ENCODE measurements around the gene IL10. TPM values are rescaled to one million over a fixed set of nuclear protein-coding genes. Genes with fewer than 3 reads are reported as not detected.
"Not testable (repeated sequence)": the region's sequence is repeated elsewhere in the genome, so short reads cannot be mapped to it uniquely, and the experiment has no call there.

The IL10 gene
- polyA plus RNA-seq, 10 donors, result 0.25 to 1.2 (median 0.49) TPM

GRCh38 chr1:206766251-206766856 lies 5.9 kb downstream of the IL10 start:
- DNase-seq, result peak; percentile 16 to 26 (median 20)

GRCh38 chr1:206765771-206766170 lies 6.5 kb downstream of the IL10 start:
- DNase-seq, result not testable (repeated sequence)

GRCh38 chr1:206762741-206763364 lies 9.4 kb downstream of the IL10 start:
- DNase-seq, result not testable (repeated sequence)

- no peak for DNase-seq
Observed at GRCh38 chr1:206761159-206761768, 11.0 kb downstream of the IL10 start.

- DNase-seq, result no peak
Observed at GRCh38 chr1:206760590-206760989, 11.7 kb downstream of the IL10 start.

GRCh38 chr1:206757524-206758266 lies 14.6 kb downstream of the IL10 start:
- no peak for DNase-seq

- DNase-seq, result peak in 1 of 3 donors; percentile 16
Observed at GRCh38 chr1:206754011-206754410, 18.3 kb downstream of the IL10 start.

GRCh38 chr1:206753141-206753540 lies 19.2 kb downstream of the IL10 start:
- no peak for DNase-seq

- DNase-seq, result no peak
Observed at GRCh38 chr1:206752481-206752880, 19.8 kb downstream of the IL10 start.

- DNase-seq, result no peak
Observed at GRCh38 chr1:206751891-206752290, 20.4 kb downstream of the IL10 start.

GRCh38 chr1:206748348-206749030 lies 23.8 kb downstream of the IL10 start:
- DNase-seq, result no peak

- no peak for DNase-seq
Observed at GRCh38 chr1:206745301-206745700, 27.0 kb downstream of the IL10 start.

- no peak for DNase-seq
Observed at GRCh38 chr1:206744683-206745082, 27.6 kb downstream of the IL10 start.

- DNase-seq, result no peak
Observed at GRCh38 chr1:206742719-206743383, 29.4 kb downstream of the IL10 start.

GRCh38 chr1:206741142-206741701 lies 31.1 kb downstream of the IL10 start:
- DNase-seq, result no peak

GRCh38 chr1:206739411-206740076 lies 32.8 kb downstream of the IL10 start:
- DNase-seq, result peak in 1 of 3 donors; percentile 53

GRCh38 chr1:206738370-206739366 lies 33.6 kb downstream of the IL10 start:
- DNase-seq, result no peak

GRCh38 chr1:206737729-206738201 lies 34.5 kb downstream of the IL10 start:
- no peak for DNase-seq

All from muscle of back (tissue), 11 donors.